BE2C (cell line): ENCODE data around the gene GRIK2.

Experiments used
- DNase-seq: peaks from one replicate; pipeline ENCODE4 v3.0.0-alpha.2; 2020
- H3K27me3 ChIP-seq: fragments of 250-450 bp; sonication (Bioruptor Pico); 2 replicates; pipeline ENCODE4 v1.5.1; 2020; ENCODE audit warnings: mild to moderate bottlenecking
- H3K36me3 ChIP-seq: fragments of 250-450 bp; sonication (Bioruptor Pico); 2 replicates; pipeline ENCODE4 v1.5.1; 2020; ENCODE audit warnings: mild to moderate bottlenecking
- H3K4me1 ChIP-seq: fragments of 250-450 bp; sonication (Bioruptor Pico); 2 replicates; pipeline ENCODE4 v1.5.1; 2020
- H3K4me3 ChIP-seq: 2 replicates; pipeline ENCODE4 v1.5.1; 2011; ENCODE audit warnings: low read depth, low read length
- H3K9me3 ChIP-seq: fragments of 250-450 bp; sonication (Bioruptor Pico); 2 replicates; pipeline ENCODE4 v1.5.1; 2020
- TF ChIP-seq, protein P1 (sequence below): IDR thresholded peaks from 2 replicates; pipeline ENCODE4 v1.5.1; 2012; ENCODE audit warnings: mild to moderate bottlenecking, low read depth, low read length

The GRIK2 gene

DNA sequence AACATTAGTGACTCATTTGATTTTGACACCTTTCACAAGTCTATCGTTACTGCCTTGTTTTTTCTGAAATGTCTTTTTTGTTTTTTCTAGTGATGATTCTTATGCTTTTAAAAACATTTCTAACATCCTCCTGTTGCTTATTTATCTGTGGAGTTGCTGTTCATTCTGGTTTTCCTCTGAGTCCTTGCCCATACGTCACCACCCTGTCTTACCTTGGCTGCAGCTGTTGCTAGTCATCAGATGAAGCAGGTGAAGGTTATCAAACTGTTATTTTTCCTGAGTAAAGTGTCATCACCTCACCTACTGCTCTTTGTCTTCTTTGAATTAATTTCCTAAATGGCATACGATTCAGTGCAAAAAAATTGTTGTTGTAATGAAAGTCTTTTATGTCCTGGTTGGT lies 376.6 kb downstream of the GRIK2 start:
- TF ChIP-seq, protein P1, sequence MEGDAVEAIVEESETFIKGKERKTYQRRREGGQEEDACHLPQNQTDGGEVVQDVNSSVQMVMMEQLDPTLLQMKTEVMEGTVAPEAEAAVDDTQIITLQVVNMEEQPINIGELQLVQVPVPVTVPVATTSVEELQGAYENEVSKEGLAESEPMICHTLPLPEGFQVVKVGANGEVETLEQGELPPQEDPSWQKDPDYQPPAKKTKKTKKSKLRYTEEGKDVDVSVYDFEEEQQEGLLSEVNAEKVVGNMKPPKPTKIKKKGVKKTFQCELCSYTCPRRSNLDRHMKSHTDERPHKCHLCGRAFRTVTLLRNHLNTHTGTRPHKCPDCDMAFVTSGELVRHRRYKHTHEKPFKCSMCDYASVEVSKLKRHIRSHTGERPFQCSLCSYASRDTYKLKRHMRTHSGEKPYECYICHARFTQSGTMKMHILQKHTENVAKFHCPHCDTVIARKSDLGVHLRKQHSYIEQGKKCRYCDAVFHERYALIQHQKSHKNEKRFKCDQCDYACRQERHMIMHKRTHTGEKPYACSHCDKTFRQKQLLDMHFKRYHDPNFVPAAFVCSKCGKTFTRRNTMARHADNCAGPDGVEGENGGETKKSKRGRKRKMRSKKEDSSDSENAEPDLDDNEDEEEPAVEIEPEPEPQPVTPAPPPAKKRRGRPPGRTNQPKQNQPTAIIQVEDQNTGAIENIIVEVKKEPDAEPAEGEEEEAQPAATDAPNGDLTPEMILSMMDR, result no peak
- Histone ChIP-seq H3K27me3 (no peaks in the 10 kb centered on the region), H3K4me1 (no peaks in the 10 kb centered on the region; the same call in none of the 2 replicates), H3K9me3 (no peaks in the 10 kb centered on the region), H3K4me3 (no peak overlapping the region), H3K36me3 (peaks cover 4% of the 10 kb centered on the region; the same call in 1 of the 2 replicates)
- no peak for DNase-seq

- Histone ChIP-seq H3K9me3 (no peaks in the 10 kb centered on the region), H3K4me1 (no peaks in the 10 kb centered on the region; the same call in 1 of the 2 replicates), H3K4me3 (no peak overlapping the region), H3K27me3 (no peaks in the 10 kb centered on the region), H3K36me3 (peaks cover 4% of the 10 kb centered on the region; the same call in 1 of the 2 replicates)
- DNase-seq, result no peak
- TF ChIP-seq, protein P1, result no peak
These were observed 383.4 kb downstream of the GRIK2 start for GRCh38 chr6:101776919-101777350.

DNA sequence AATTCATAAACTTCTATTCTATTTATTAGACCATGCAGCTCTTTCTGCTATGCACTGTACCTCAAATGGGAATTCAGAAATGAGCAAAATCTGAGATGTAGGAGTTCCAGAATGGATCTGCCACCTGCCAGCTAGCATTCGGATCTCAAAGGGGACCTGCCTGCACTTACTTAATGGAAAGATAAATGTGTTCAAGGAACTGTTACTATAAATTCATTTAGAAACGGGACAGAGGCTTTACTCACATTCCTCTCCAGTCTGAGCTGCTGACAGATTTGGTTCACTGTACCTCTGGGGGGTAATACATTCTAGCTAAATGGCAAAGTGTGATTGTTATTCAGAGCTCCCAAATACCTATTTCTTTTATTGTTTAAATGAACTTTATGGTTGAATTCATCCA lies 384.1 kb downstream of the GRIK2 start:
- Histone ChIP-seq H3K27me3 (no peaks in the 10 kb centered on the region), H3K4me1 (no peaks in the 10 kb centered on the region; the same call in 1 of the 2 replicates), H3K36me3 (no peaks in the 10 kb centered on the region), H3K4me3 (no peak overlapping the region), H3K9me3 (no peaks in the 10 kb centered on the region)
- TF ChIP-seq, protein P1, result no peak
- no peak for DNase-seq

DNA sequence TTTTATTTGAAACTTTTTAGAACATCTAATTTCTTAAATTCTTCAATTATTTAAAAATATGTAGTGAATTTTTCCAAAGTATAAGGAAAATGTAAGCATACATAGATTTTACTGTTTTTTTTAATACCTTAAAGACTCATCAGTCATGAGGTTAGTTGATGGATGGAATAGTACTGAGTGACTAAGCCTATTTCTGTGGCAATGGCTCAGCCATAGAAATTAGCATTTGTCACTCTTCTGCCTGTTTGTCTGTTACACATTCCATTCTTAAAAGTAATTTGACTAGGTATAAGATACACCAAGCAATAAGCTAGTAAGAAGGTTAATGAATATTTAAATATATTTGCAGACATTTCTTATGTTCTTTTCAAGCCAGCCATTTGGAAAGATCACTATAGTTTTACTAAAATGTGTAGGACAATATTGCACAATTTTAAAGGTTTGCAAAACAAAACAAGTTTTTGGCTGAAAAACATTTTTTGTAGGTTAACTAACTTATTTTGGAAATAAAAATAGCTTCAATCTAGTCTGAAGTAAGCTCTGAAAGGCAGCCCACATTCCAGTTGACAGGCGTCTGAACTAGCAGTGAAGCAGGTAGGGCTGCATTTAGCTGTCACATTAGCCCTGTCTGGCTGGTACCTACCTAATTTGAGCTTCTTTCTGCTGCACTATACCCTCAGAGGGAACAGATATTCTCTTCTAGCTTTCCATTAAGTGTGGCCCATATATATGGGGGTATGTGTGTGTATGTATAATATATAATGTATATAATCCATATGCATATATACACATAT lies 385.7 kb downstream of the GRIK2 start:
- Histone ChIP-seq H3K36me3 (no peaks in the 10 kb centered on the region), H3K4me1 (peaks cover 1% of the 10 kb centered on the region), H3K9me3 (peaks cover 3% of the 10 kb centered on the region; the same call in 1 of the 2 replicates), H3K4me3 (no peak overlapping the region), H3K27me3 (no peaks in the 10 kb centered on the region)
- no peak for DNase-seq
- TF ChIP-seq, protein P1, result no peak

- Histone ChIP-seq H3K4me1 (peaks cover 7% of the 10 kb centered on the region), H3K27me3 (no peaks in the 10 kb centered on the region), H3K36me3 (no peaks in the 10 kb centered on the region), H3K4me3 (no peak overlapping the region), H3K9me3 (peaks cover 4% of the 10 kb centered on the region; the same call in 1 of the 2 replicates)
- no peak for DNase-seq
- TF ChIP-seq, protein P1, result no peak
These were observed 389.8 kb downstream of the GRIK2 start for GRCh38 chr6:101783287-101783686.

- Histone ChIP-seq H3K4me3 (no peak overlapping the region), H3K27me3 (no peaks in the 10 kb centered on the region), H3K4me1 (peaks cover 7% of the 10 kb centered on the region), H3K9me3 (peaks cover 4% of the 10 kb centered on the region; the same call in 1 of the 2 replicates), H3K36me3 (no peaks in the 10 kb centered on the region)
- TF ChIP-seq, protein P1, result no peak
- DNase-seq, result no peak
These were observed 390.6 kb downstream of the GRIK2 start for GRCh38 chr6:101784094-101784493.
